BE2C (cell line): Measurements from ENCODE around the gene AGBL4. TPM values are rescaled to one million over a fixed set of nuclear protein-coding genes. Genes with fewer than 3 reads are reported as not detected.

Experiments used
- DNase-seq: peaks from one replicate; pipeline ENCODE4 v3.0.0-alpha.2; 2020
- H3K27me3 ChIP-seq: fragments of 250-450 bp; sonication (Bioruptor Pico); 2 replicates; pipeline ENCODE4 v1.5.1; 2020; ENCODE audit warnings: mild to moderate bottlenecking
- H3K36me3 ChIP-seq: fragments of 250-450 bp; sonication (Bioruptor Pico); 2 replicates; pipeline ENCODE4 v1.5.1; 2020; ENCODE audit warnings: mild to moderate bottlenecking
- H3K4me1 ChIP-seq: fragments of 250-450 bp; sonication (Bioruptor Pico); 2 replicates; pipeline ENCODE4 v1.5.1; 2020
- H3K4me3 ChIP-seq: 2 replicates; pipeline ENCODE4 v1.5.1; 2011; ENCODE audit warnings: low read depth, low read length
- H3K9me3 ChIP-seq: fragments of 250-450 bp; sonication (Bioruptor Pico); 2 replicates; pipeline ENCODE4 v1.5.1; 2020
- CTCF ChIP-seq: IDR thresholded peaks from 2 replicates; pipeline ENCODE4 v1.5.1; 2012; ENCODE audit warnings: mild to moderate bottlenecking, low read depth, low read length
- polyA plus RNA-seq: library from polyadenylated mRNA; unstranded; fragments of >200 nt; gene quantifications from one replicate; pipeline ENCODE4 v1.2.1, GENCODE V29; 2012; ENCODE audit warnings: low read depth, missing spikeins; ENCODE audit not compliant: insufficient read length, insufficient read depth

Gene AGBL4
- polyA plus RNA-seq, result 0.66 TPM

- Histone ChIP-seq H3K27me3 (no peaks in the 10 kb centered on the region), H3K36me3 (no peaks in the 10 kb centered on the region), H3K4me1 (no peaks in the 10 kb centered on the region), H3K9me3 (no peaks in the 10 kb centered on the region), H3K4me3 (peak within 1 kb of the TSS; percentile 65)
- peak; percentile 87 for DNase-seq
- no peak for TF ChIP-seq CTCF
Measured at GRCh38 chr1:50023292-50024159, at the start of gene AGBL4. Gene AGBL4, minus strand, starts transcription at chr1:50023954.

GRCh38 chr1:50066806-50067205, 43.1 kb upstream of the AGBL4 start:
- Histone ChIP-seq H3K27me3 (no peaks in the 10 kb centered on the region), H3K4me3 (no peak overlapping the region), H3K4me1 (no peaks in the 10 kb centered on the region), H3K9me3 (no peaks in the 10 kb centered on the region), H3K36me3 (no peaks in the 10 kb centered on the region)
- no peak for TF ChIP-seq CTCF
- DNase-seq, result no peak

- no peak for TF ChIP-seq CTCF
- no peaks in the 10 kb centered on the region for H3K4me1 ChIP-seq
- H3K4me3 ChIP-seq, result no peak overlapping the region
- H3K36me3 ChIP-seq, result no peaks in the 10 kb centered on the region
- no peaks in the 10 kb centered on the region for H3K27me3 ChIP-seq
- H3K9me3 ChIP-seq, result no peaks in the 10 kb centered on the region
- peak; percentile 5 for DNase-seq
Measured at GRCh38 chr1:50060279-50060678, 36.5 kb upstream of the AGBL4 start.

GRCh38 chr1:50048791-50049190, 25.0 kb upstream of the AGBL4 start:
- no peaks in the 10 kb centered on the region for H3K4me1 ChIP-seq
- no peaks in the 10 kb centered on the region for H3K36me3 ChIP-seq
- H3K9me3 ChIP-seq, result no peaks in the 10 kb centered on the region
- no peak for DNase-seq
- H3K27me3 ChIP-seq, result no peaks in the 10 kb centered on the region
- H3K4me3 ChIP-seq, result peak overlapping the region; percentile 65
- no peak for TF ChIP-seq CTCF

GRCh38 chr1:50047916-50048694, 24.4 kb upstream of the AGBL4 start:
- Histone ChIP-seq H3K9me3 (no peaks in the 10 kb centered on the region), H3K27me3 (no peaks in the 10 kb centered on the region), H3K36me3 (no peaks in the 10 kb centered on the region), H3K4me3 (peak overlapping the region; percentile 65), H3K4me1 (no peaks in the 10 kb centered on the region)
- TF ChIP-seq CTCF, result peak; percentile 67
- peak; percentile 74 for DNase-seq
